MCF 10A (cell line): ENCODE data around the gene ANKRD12. TPM values are rescaled to one million over a fixed set of nuclear protein-coding genes. Genes with fewer than 3 reads are reported as not detected.

Source experiments
- BruUV-seq: library from RNA; stranded (reverse); fragments of 400-500 nt; replicated peaks from 2 replicates; lab custom pipeline; 2021; lab: Mats Ljungman, UMichigan
- CTCF ChIA-PET: fragments of 300-600 bp; sonication (Branson Sonifier 250); formaldehyde crosslinking; extraction: SDS; loops from one replicate; lab custom pipeline; 2021; ENCODE audit warnings: antibody characterized with exemption, inconsistent platforms; lab: Yijun Ruan, JAX
- POLR2A ChIA-PET: fragments of 300-600, 350-650 bp; sonication (Branson Sonifier 250); formaldehyde crosslinking; extraction: SDS; loops from one replicate; lab custom pipeline; 2020; ENCODE audit warnings: antibody characterized with exemption, inconsistent platforms; lab: Yijun Ruan, JAX
- DNase-seq: peaks from one replicate; pipeline ENCODE4 v3.0.0-alpha.2; 2018; ENCODE audit not compliant: unreplicated experiment
- H3K27ac Mint-ChIP-seq: one replicate; pipeline ENCODE4 v1.8.0; 2022; ENCODE audit warnings: mild to moderate bottlenecking, low read depth, mixed read lengths; ENCODE audit not compliant: unreplicated experiment
- H3K27me3 Mint-ChIP-seq: one replicate; pipeline ENCODE4 v1.8.0; 2022; ENCODE audit warnings: mixed read lengths; ENCODE audit not compliant: insufficient read depth, unreplicated experiment
- H3K36me3 Mint-ChIP-seq: one replicate; pipeline ENCODE4 v1.8.0; 2022; ENCODE audit warnings: mild to moderate bottlenecking, moderate library complexity, mixed read lengths; ENCODE audit not compliant: insufficient read depth, unreplicated experiment
- H3K4me1 Mint-ChIP-seq: one replicate; pipeline ENCODE4 v1.8.0; 2022; ENCODE audit warnings: mixed read lengths; ENCODE audit not compliant: insufficient read depth, unreplicated experiment
- H3K4me3 Mint-ChIP-seq: one replicate; pipeline ENCODE4 v1.8.0; 2022; ENCODE audit warnings: mild to moderate bottlenecking, moderate library complexity, mixed read lengths; ENCODE audit not compliant: unreplicated experiment
- H3K9me3 Mint-ChIP-seq: one replicate; pipeline ENCODE4 v1.8.0; 2022; ENCODE audit warnings: mixed read lengths; ENCODE audit not compliant: unreplicated experiment
- intact Hi-C: fragments of 100-400 bp; cut with micrococcal nuclease; formaldehyde crosslinking; loops from 2 replicates; pipeline ENCODE4 v1.14.1; 2022
- total RNA-seq: library from RNA; stranded (reverse); gene quantifications from 2 replicates; pipeline ENCODE4 v1.2.3, GENCODE V29; 2022
- TF ChIP-seq, protein P1 (sequence below): fragments of 200-600 bp; IDR thresholded peaks from one replicate; pipeline ENCODE4 v1.8.0; 2022; ENCODE audit warnings: antibody characterized with exemption, mild to moderate bottlenecking; ENCODE audit not compliant: unreplicated experiment

ANKRD12 gene
- total RNA-seq, 1 experiment from 2014 or later = 25.3 TPM

DNA sequence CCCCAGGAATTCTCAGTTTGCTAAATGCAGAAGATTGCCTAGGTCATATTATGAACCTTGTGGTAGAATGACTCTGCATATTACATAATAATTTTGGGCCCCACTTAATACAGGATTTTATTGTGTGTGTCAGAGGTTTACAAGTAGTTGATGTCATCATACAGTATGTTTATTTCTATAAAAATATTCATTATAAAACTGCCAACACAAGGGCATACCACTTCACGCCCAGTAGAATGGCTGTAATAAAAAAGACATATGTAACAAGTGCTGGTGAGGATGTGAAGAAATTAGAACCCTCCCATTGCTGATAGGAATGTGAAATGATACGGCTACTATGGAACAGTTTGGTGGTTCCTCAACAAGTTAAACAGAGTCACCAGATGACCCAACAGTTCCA is 136.6 kb downstream of the ANKRD12 start:
- ChIA-PET POLR2A (no interaction called here), CTCF (no interaction called here)
- no TSS peak for BruUV-seq
- Mint-ChIP-seq H3K4me1 (no peaks in the 10 kb centered on the region), H3K27ac (no peak overlapping the region), H3K9me3 (no peaks in the 10 kb centered on the region), H3K4me3 (no peak overlapping the region), H3K36me3 (peaks cover 13% of the 10 kb centered on the region), H3K27me3 (no peaks in the 10 kb centered on the region)
- intact Hi-C loops = no loop called here
- no peak for DNase-seq
- TF ChIP-seq, protein P1, sequence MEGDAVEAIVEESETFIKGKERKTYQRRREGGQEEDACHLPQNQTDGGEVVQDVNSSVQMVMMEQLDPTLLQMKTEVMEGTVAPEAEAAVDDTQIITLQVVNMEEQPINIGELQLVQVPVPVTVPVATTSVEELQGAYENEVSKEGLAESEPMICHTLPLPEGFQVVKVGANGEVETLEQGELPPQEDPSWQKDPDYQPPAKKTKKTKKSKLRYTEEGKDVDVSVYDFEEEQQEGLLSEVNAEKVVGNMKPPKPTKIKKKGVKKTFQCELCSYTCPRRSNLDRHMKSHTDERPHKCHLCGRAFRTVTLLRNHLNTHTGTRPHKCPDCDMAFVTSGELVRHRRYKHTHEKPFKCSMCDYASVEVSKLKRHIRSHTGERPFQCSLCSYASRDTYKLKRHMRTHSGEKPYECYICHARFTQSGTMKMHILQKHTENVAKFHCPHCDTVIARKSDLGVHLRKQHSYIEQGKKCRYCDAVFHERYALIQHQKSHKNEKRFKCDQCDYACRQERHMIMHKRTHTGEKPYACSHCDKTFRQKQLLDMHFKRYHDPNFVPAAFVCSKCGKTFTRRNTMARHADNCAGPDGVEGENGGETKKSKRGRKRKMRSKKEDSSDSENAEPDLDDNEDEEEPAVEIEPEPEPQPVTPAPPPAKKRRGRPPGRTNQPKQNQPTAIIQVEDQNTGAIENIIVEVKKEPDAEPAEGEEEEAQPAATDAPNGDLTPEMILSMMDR = no peak

DNA sequence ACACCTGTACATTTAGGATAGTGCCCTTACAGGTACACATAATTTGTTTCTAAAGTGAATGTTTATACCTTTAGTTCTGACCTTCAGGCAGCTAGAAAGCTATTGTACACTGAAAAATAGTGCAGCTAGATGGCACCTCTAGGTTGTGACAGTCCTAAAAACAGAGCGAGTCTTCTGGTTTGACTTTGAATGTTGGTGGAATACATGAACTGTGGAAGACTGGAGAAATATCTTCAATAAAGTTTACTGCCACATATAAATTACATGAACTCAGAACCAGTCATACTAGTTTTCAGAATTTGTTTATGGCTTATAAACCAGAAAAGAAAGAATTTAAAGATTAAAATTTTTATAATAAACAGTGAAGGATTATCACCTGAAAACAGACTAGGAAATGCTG is 139.3 kb downstream of the ANKRD12 start:
- Mint-ChIP-seq H3K27me3 (no peaks in the 10 kb centered on the region), H3K9me3 (no peaks in the 10 kb centered on the region), H3K36me3 (peaks cover 23% of the 10 kb centered on the region), H3K4me1 (no peaks in the 10 kb centered on the region), H3K27ac (no peak overlapping the region), H3K4me3 (no peak overlapping the region)
- BruUV-seq = no TSS peak
- DNase-seq = no peak
- ChIA-PET CTCF (no interaction called here), POLR2A (no interaction called here)
- TF ChIP-seq, protein P1 = no peak
- intact Hi-C loops = no loop called here

GRCh38 chr18:9278028-9278427 is 141.4 kb downstream of the ANKRD12 start:
- Mint-ChIP-seq H3K9me3 (no peaks in the 10 kb centered on the region), H3K4me1 (no peaks in the 10 kb centered on the region), H3K4me3 (no peak overlapping the region), H3K27ac (no peak overlapping the region), H3K36me3 (peaks cover 32% of the 10 kb centered on the region), H3K27me3 (no peaks in the 10 kb centered on the region)
- intact Hi-C loops = no loop called here
- POLR2A ChIA-PET = no interaction called here
- no TSS peak for BruUV-seq
- DNase-seq = no peak
- CTCF ChIA-PET = interaction anchor here (0.6 kb wide), 1 partner anchor 18 kb away, joined by 3 read pairs; no protein-coding TSS in a partner anchor
- TF ChIP-seq, protein P1 = no peak

DNA sequence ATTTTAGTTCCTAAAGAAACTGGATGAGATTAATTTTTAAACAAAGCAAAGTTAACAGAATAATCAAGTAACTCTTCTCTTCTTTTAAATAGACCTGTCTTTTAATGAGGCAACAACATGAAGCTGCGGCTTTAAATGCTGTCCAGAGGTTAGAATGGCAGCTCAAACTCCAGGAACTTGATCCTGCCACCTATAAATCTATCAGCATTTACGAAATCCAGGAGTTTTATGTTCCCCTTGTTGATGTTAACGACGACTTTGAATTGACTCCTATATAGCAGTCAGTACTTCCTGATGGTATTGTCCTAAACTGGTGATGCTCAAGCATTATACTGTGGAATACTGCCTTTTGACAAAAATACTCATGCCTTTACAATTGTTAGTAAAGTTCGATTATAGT is 144.3 kb downstream of the ANKRD12 start:
- Mint-ChIP-seq H3K36me3 (peaks cover 32% of the 10 kb centered on the region), H3K27ac (no peak overlapping the region), H3K4me3 (no peak overlapping the region), H3K9me3 (no peaks in the 10 kb centered on the region), H3K4me1 (no peaks in the 10 kb centered on the region), H3K27me3 (no peaks in the 10 kb centered on the region)
- ChIA-PET POLR2A (no interaction called here), CTCF (no interaction called here)
- TF ChIP-seq, protein P1 = no peak
- intact Hi-C loops = no loop called here
- DNase-seq = no peak
- no TSS peak for BruUV-seq
